Retinal pigment epithelial cell (primary cell): Measurements from ENCODE around the gene NETO1.

Experiments
- DNase-seq: peaks from one replicate; pipeline ENCODE4 v3.0.0-alpha.2; 2010; ENCODE audit warnings: low read depth
- H3K4me3 ChIP-seq: 2 replicates; pipeline ENCODE4 v1.5.1; 2011; ENCODE audit warnings: mild to moderate bottlenecking, low read length, control low read depth, moderate library complexity
- CTCF ChIP-seq: conservative IDR thresholded peaks from 2 replicates; pipeline ENCODE4 v1.5.1; 2011; ENCODE audit warnings: low read depth, low read length, control low read depth, inconsistent platforms

NETO1 gene

DNA sequence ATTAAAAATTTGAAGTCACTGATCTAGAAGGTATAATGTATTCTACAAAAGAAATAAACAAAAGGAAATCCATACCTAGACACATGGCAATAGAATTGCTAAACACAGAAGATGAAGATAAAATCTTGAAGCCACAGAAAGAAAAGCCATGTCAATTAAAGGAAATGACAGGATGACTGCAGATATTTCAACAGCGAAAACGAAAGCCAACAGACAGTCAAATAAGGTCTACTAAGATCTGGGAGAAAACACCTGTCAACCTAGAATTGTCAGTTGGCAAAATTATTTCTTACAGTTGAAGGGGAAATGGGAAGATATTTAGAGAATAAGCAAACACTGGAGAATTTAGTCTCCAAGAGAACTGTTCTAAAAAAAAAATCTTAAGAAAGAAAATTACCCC lies 39.2 kb downstream of the NETO1 start:
- H3K4me3 ChIP-seq: no peak overlapping the region
- no peak for DNase-seq
- no peak for TF ChIP-seq CTCF

- no peak for DNase-seq
- no peak for TF ChIP-seq CTCF
- no peak overlapping the region for H3K4me3 ChIP-seq
These were observed 41.1 kb downstream of the NETO1 start for GRCh38 chr18:72826736-72827135.

- no peak for TF ChIP-seq CTCF
- H3K4me3 ChIP-seq: no peak overlapping the region
- no peak for DNase-seq
These were observed 44.4 kb downstream of the NETO1 start for GRCh38 chr18:72823345-72823744.

- no peak for TF ChIP-seq CTCF
- no peak for DNase-seq
- no peak overlapping the region for H3K4me3 ChIP-seq
These were observed 45.6 kb downstream of the NETO1 start for GRCh38 chr18:72822202-72822601.

DNA sequence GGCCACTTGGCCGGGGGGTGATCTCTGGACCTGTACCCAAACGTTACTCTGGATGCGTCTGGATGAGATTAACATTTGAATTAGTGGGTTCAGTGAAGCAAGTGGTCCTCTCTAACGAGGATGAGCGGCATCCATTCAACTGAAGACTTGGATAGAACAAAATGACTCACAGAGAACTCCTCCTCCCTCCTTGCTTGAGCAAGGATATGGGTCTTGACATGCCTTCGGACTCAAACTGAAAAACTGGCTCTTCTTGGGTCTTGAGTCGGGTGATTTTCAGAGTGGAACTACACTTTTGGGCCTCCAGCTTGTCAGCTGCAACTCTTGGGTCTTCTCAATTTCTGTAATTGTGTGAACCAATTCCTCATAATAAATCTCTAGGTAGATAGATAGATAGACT lies 47.2 kb downstream of the NETO1 start:
- TF ChIP-seq CTCF: no peak
- DNase-seq: no peak
- H3K4me3 ChIP-seq: no peak overlapping the region

- DNase-seq: no peak
- no peak overlapping the region for H3K4me3 ChIP-seq
- TF ChIP-seq CTCF: no peak
These were observed 48.7 kb downstream of the NETO1 start for GRCh38 chr18:72819050-72819449.

DNA sequence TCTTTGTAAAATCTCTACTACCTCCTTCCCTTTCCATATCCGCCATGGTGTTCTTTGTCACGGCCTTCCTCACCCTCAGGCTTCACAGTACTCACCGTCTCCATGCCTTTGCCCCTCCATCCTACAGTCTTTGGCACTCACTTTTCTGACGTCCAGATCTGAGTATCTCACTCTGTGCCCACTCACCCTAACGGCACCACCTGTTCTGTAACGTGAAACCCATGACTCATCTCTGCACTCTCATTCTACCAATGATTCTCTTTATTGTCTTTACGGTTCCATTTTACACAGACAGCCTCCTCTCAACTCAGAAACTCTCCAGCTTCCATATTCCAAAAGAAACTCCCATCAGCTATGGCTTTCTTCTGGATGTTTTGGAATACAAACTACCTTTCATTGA lies 56.7 kb downstream of the NETO1 start:
- TF ChIP-seq CTCF: no peak
- no peak overlapping the region for H3K4me3 ChIP-seq
- DNase-seq: no peak
